ENCODE results near the gene TREH. TPM values are rescaled to one million over a fixed set of nuclear protein-coding genes. Genes with fewer than 3 reads are reported as not detected.

TREH gene
- total RNA-seq, 1 experiment from 2014 or later = 0.03 TPM

- in situ Hi-C loops (cut with HindIII; ENCODE audit: low pct_unique_long_range_greater_than_20kb, low sequenced_read_pairs) = no loop called here
- no peak for DNase-seq (ENCODE audit: low read depth, low spot score)
These were observed 51.4 kb downstream of the TREH start for GRCh38 chr11:118628031-118628430.

- in situ Hi-C loops (cut with HindIII; ENCODE audit: low pct_unique_long_range_greater_than_20kb, low sequenced_read_pairs) = no loop called here
- no peak for DNase-seq (ENCODE audit: low read depth, low spot score)
These were observed 51.9 kb downstream of the TREH start for GRCh38 chr11:118627566-118627965.

GRCh38 chr11:118625976-118626375, 53.5 kb downstream of the TREH start:
- no peak for DNase-seq (ENCODE audit: low read depth, low spot score)
- in situ Hi-C loops (cut with HindIII; ENCODE audit: low pct_unique_long_range_greater_than_20kb, low sequenced_read_pairs) = no loop called here

GRCh38 chr11:118625036-118625690, 54.3 kb downstream of the TREH start:
- in situ Hi-C loops (cut with HindIII; ENCODE audit: low pct_unique_long_range_greater_than_20kb, low sequenced_read_pairs) = no loop called here
- no peak for DNase-seq (ENCODE audit: low read depth, low spot score)

GRCh38 chr11:118623269-118623655, 56.2 kb downstream of the TREH start:
- no peak for DNase-seq (ENCODE audit: low read depth, low spot score)
- in situ Hi-C loops (cut with HindIII; ENCODE audit: low pct_unique_long_range_greater_than_20kb, low sequenced_read_pairs) = no loop called here

GRCh38 chr11:118622376-118623268, 56.8 kb downstream of the TREH start:
- in situ Hi-C loops (cut with HindIII; ENCODE audit: low pct_unique_long_range_greater_than_20kb, low sequenced_read_pairs) = no loop called here
- DNase-seq (ENCODE audit: low read depth, low spot score) = no peak

GRCh38 chr11:118621784-118622375, 57.6 kb downstream of the TREH start:
- no peak for DNase-seq (ENCODE audit: low read depth, low spot score)

GRCh38 chr11:118621071-118621783, 58.2 kb downstream of the TREH start:
- in situ Hi-C loops (cut with HindIII; ENCODE audit: low pct_unique_long_range_greater_than_20kb, low sequenced_read_pairs) = no loop called here
- DNase-seq (ENCODE audit: low read depth, low spot score) = peak; percentile 83

More at GRCh38 chr11:118621784-118622375, 57.6 kb downstream of the TREH start:
- in situ Hi-C loops (cut with HindIII; ENCODE audit: low pct_unique_long_range_greater_than_20kb, low sequenced_read_pairs) = no loop called here

- in situ Hi-C loops (cut with HindIII; ENCODE audit: low pct_unique_long_range_greater_than_20kb, low sequenced_read_pairs) = no loop called here
- peak; percentile 78 for DNase-seq (ENCODE audit: low read depth, low spot score)
These were observed 58.9 kb downstream of the TREH start for GRCh38 chr11:118620529-118621070.

GRCh38 chr11:118619444-118620197, 59.8 kb downstream of the TREH start:
- in situ Hi-C loops (cut with HindIII; ENCODE audit: low pct_unique_long_range_greater_than_20kb, low sequenced_read_pairs) = no loop called here
- DNase-seq (ENCODE audit: low read depth, low spot score) = peak; percentile 28

GRCh38 chr11:118618991-118619375, 60.5 kb downstream of the TREH start:
- in situ Hi-C loops (cut with HindIII; ENCODE audit: low pct_unique_long_range_greater_than_20kb, low sequenced_read_pairs) = no loop called here
- no peak for DNase-seq (ENCODE audit: low read depth, low spot score)

- in situ Hi-C loops (cut with HindIII; ENCODE audit: low pct_unique_long_range_greater_than_20kb, low sequenced_read_pairs) = no loop called here
- peak; percentile 68 for DNase-seq (ENCODE audit: low read depth, low spot score)
These were observed 61.1 kb downstream of the TREH start for GRCh38 chr11:118618115-118618990.

GRCh38 chr11:118615976-118616371, 63.5 kb downstream of the TREH start:
- in situ Hi-C loops (cut with HindIII; ENCODE audit: low pct_unique_long_range_greater_than_20kb, low sequenced_read_pairs) = no loop called here
- no peak for DNase-seq (ENCODE audit: low read depth, low spot score)

GRCh38 chr11:118615282-118615975, 64.0 kb downstream of the TREH start:
- DNase-seq (ENCODE audit: low read depth, low spot score) = no peak
- in situ Hi-C loops (cut with HindIII; ENCODE audit: low pct_unique_long_range_greater_than_20kb, low sequenced_read_pairs) = no loop called here

GRCh38 chr11:118614511-118614910, 64.9 kb downstream of the TREH start:
- in situ Hi-C loops (cut with HindIII; ENCODE audit: low pct_unique_long_range_greater_than_20kb, low sequenced_read_pairs) = no loop called here
- DNase-seq (ENCODE audit: low read depth, low spot score) = no peak

- DNase-seq (ENCODE audit: low read depth, low spot score) = no peak
- in situ Hi-C loops (cut with HindIII; ENCODE audit: low pct_unique_long_range_greater_than_20kb, low sequenced_read_pairs) = no loop called here
These were observed 67.1 kb downstream of the TREH start for GRCh38 chr11:118612378-118612777.
